GM19043 (cell line): ENCODE measurements around the gene OLFM1.

Experiments
- ATAC-seq: cut with Tn5 transposase; IDR thresholded peaks from one replicate; pipeline ENCODE4 v1.9.1; 2021; ENCODE audit warnings: low read depth; ENCODE audit not compliant: unreplicated experiment

The OLFM1 gene

GRCh38 chr9:135127718-135128670, 40.5 kb downstream of the OLFM1 start:
- ATAC-seq = no peak

- ATAC-seq = no peak
These were observed 41.7 kb downstream of the OLFM1 start for GRCh38 chr9:135129137-135129695.

GRCh38 chr9:135130207-135130976, 42.9 kb downstream of the OLFM1 start:
- no peak for ATAC-seq

GRCh38 chr9:135131488-135131887, 44.0 kb downstream of the OLFM1 start:
- ATAC-seq = no peak

GRCh38 chr9:135132008-135132407, 44.5 kb downstream of the OLFM1 start:
- no peak for ATAC-seq

GRCh38 chr9:135134268-135135022, 47.0 kb downstream of the OLFM1 start:
- ATAC-seq = no peak

GRCh38 chr9:135135171-135135928, 47.9 kb downstream of the OLFM1 start:
- ATAC-seq = no peak

GRCh38 chr9:135135929-135136315, 48.5 kb downstream of the OLFM1 start:
- ATAC-seq = no peak

GRCh38 chr9:135136481-135136880, 49.0 kb downstream of the OLFM1 start:
- ATAC-seq = no peak

- ATAC-seq = no peak
These were observed 49.7 kb downstream of the OLFM1 start for GRCh38 chr9:135136991-135137832.

GRCh38 chr9:135138078-135138855, 50.8 kb downstream of the OLFM1 start:
- no peak for ATAC-seq

GRCh38 chr9:135139366-135139959, 52.0 kb downstream of the OLFM1 start:
- ATAC-seq = no peak

GRCh38 chr9:135141183-135141774, 53.8 kb downstream of the OLFM1 start:
- ATAC-seq = no peak

GRCh38 chr9:135144581-135145170, 57.2 kb downstream of the OLFM1 start:
- no peak for ATAC-seq

GRCh38 chr9:135145312-135145711, 57.8 kb downstream of the OLFM1 start:
- ATAC-seq = no peak

GRCh38 chr9:135146241-135146640, 58.8 kb downstream of the OLFM1 start:
- no peak for ATAC-seq
